ENCODE measurements around the gene HUS1.

- TF ChIP-seq POLR2AphosphoS5 (IDR thresholded peaks at IDR 0.05; ENCODE audit: borderline replicate concordance, low read depth, low read length) (no peak), FOXP2 (optimal IDR thresholded peaks at IDR 0.05; ENCODE audit: control extremely low read depth, extremely low read length, insufficient read depth) (no peak), EZH2 (IDR thresholded peaks at IDR 0.05) (no peak)
Measured at GRCh38 chr7:47940088-47941013, 39.1 kb downstream of the HUS1 start.
